Vagina (tissue), 2 donors: ENCODE results near the gene TBC1D14.

Experiments used
- CTCF ChIP-seq, 3 experiments: fragments of 450-650 bp in 2 of 3; fragments of 200-600 bp in 1 of 3; sonication (generic) in 1 of 3; IDR thresholded peaks; one replicate each; pipeline ENCODE4 v1.5.1; 2017 to 2019; ENCODE audit warnings: antibody characterized with exemption in 3 of 3, mild to moderate bottlenecking in 2 of 3, moderate library complexity in 2 of 3
- POLR2A ChIP-seq, 2 donors: fragments of 450-650 bp; IDR thresholded peaks; one replicate each; pipeline ENCODE4 v1.6.1; 2017; ENCODE audit warnings: antibody characterized with exemption in 2 of 2, mild to moderate bottlenecking in 2 of 2, moderate library complexity in 2 of 2

DNA sequence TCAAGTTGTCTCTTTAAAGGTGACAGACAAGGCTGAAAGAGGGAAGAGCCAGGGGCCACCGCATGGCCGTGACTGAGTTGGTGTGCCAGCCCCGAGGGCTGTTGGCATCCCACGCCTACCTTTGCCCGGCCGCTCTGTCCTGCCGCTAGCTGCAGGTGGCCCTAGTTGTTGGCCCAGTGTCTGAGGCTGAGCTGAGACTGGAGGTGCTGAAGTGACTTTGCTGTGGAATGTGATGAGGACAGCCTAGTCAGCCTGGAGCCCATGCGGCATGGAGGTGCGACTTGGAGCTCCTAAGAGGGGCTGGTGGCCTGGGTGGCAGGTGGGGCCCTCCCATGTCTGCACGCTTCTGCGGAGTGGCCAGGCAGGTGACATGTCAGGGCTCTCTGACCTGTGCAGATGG is 140.1 kb downstream of the TBC1D14 start:
- no peak for TF ChIP-seq CTCF (IDR thresholded peaks at IDR 0.05)
- no peak for TF ChIP-seq POLR2A (IDR thresholded peaks at IDR 0.05)
